Mucosa of rectum (tissue), 2 donors: ENCODE data around the gene VPS13C.

Source experiments
- H3K27ac ChIP-seq, 2 donors: one replicate each; pipeline ENCODE4 v1.7.0; 2013; ENCODE audit warnings: inconsistent platforms in 2 of 2, low read depth in 2 of 2, low read length in 2 of 2
- H3K27me3 ChIP-seq, 2 donors: one replicate each; pipeline ENCODE4 v1.7.0; 2013; ENCODE audit warnings: low read length in 2 of 2; ENCODE audit not compliant: control insufficient read depth in 2 of 2, insufficient read depth in 2 of 2
- H3K36me3 ChIP-seq, 2 donors: one replicate each; pipeline ENCODE4 v1.7.0; 2013; ENCODE audit warnings: low read length in 2 of 2; ENCODE audit not compliant: control insufficient read depth in 2 of 2, insufficient read depth in 2 of 2
- H3K4me1 ChIP-seq, 2 donors: one replicate each; pipeline ENCODE4 v1.7.0; 2013; ENCODE audit warnings: low read length in 2 of 2, mild to moderate bottlenecking in 1 of 2; ENCODE audit not compliant: control insufficient read depth in 2 of 2, insufficient read depth in 2 of 2
- H3K4me3 ChIP-seq, 2 donors: one replicate each; pipeline ENCODE4 v1.7.0; 2013; ENCODE audit warnings: low read length in 2 of 2
- H3K9ac ChIP-seq, 2 donors: one replicate each; pipeline ENCODE4 v1.7.0; 2013; ENCODE audit warnings: low read length in 2 of 2, low read depth in 1 of 2, mild to moderate bottlenecking in 1 of 2
- H3K9me3 ChIP-seq, 2 donors: one replicate each; pipeline ENCODE4 v1.7.0; 2013; ENCODE audit warnings: low read length in 2 of 2; ENCODE audit not compliant: control insufficient read depth in 2 of 2
- donor health status: healthy.
- donor health status: Normal muscosa, but diverticular disease.

Gene VPS13C

GRCh38 chr15:62071711-62072308 is 11.6 kb upstream of the VPS13C start:
- Histone ChIP-seq H3K27ac (no peak overlapping the region), H3K9ac (no peak overlapping the region), H3K4me1 (peaks cover 6 to 11% of the 10 kb centered on the region in 2 donors), H3K36me3 (no peaks in the 10 kb centered on the region), H3K27me3 (no peaks in the 10 kb centered on the region), H3K9me3 (no peaks in the 10 kb centered on the region), H3K4me3 (no peak overlapping the region)

GRCh38 chr15:62069551-62069950 is 9.3 kb upstream of the VPS13C start:
- H3K9ac ChIP-seq: no peak overlapping the region
- no peak overlapping the region for H3K27ac ChIP-seq
- H3K4me1 ChIP-seq: peaks cover 7 to 11% of the 10 kb centered on the region in 2 donors
- no peaks in the 10 kb centered on the region for H3K27me3 ChIP-seq
- H3K36me3 ChIP-seq: no peaks in the 10 kb centered on the region
- H3K9me3 ChIP-seq: no peaks in the 10 kb centered on the region
- H3K4me3 ChIP-seq: no peak overlapping the region

GRCh38 chr15:62068810-62069167 is 8.5 kb upstream of the VPS13C start:
- H3K27ac ChIP-seq: peak overlapping the region in 1 of 2 donors; percentile 65
- peak overlapping the region in 1 of 2 donors; percentile 71 for H3K9ac ChIP-seq
- H3K4me1 ChIP-seq: peaks cover 7 to 11% of the 10 kb centered on the region in 2 donors
- H3K36me3 ChIP-seq: no peaks in the 10 kb centered on the region
- no peaks in the 10 kb centered on the region for H3K9me3 ChIP-seq
- no peaks in the 10 kb centered on the region for H3K27me3 ChIP-seq
- peak overlapping the region; percentile 60 to 70 for H3K4me3 ChIP-seq

GRCh38 chr15:62068071-62068809 is 8.0 kb upstream of the VPS13C start:
- Histone ChIP-seq H3K4me1 (peaks cover 7 to 11% of the 10 kb centered on the region in 2 donors), H3K27ac (peak overlapping the region in 1 of 2 donors; percentile 65), H3K4me3 (peak overlapping the region; percentile 60 to 70), H3K36me3 (no peaks in the 10 kb centered on the region), H3K27me3 (no peaks in the 10 kb centered on the region), H3K9ac (peak overlapping the region in 1 of 2 donors; percentile 71), H3K9me3 (no peaks in the 10 kb centered on the region)

GRCh38 chr15:62067448-62068044 is 7.3 kb upstream of the VPS13C start:
- no peaks in the 10 kb centered on the region for H3K9me3 ChIP-seq
- no peak overlapping the region for H3K27ac ChIP-seq
- peaks cover 7 to 11% of the 10 kb centered on the region in 2 donors for H3K4me1 ChIP-seq
- H3K36me3 ChIP-seq: no peaks in the 10 kb centered on the region
- H3K4me3 ChIP-seq: peak overlapping the region; percentile 70 to 71
- no peaks in the 10 kb centered on the region for H3K27me3 ChIP-seq
- peak overlapping the region in 1 of 2 donors; percentile 38 for H3K9ac ChIP-seq

GRCh38 chr15:62066663-62067447 is 6.6 kb upstream of the VPS13C start, which contains the start of gene C2CD4A:
Gene C2CD4A, plus strand, starts transcription at chr15:62066977. Its CDS starts 637 bp downstream, at chr15:62067614.
- Histone ChIP-seq H3K9ac (peak within 1 kb of the TSS in 1 of 2 donors; percentile 38), H3K27me3 (no peaks in the 10 kb centered on the region), H3K36me3 (no peaks in the 10 kb centered on the region), H3K27ac (no peak within 1 kb of the TSS), H3K4me3 (peak within 1 kb of the TSS; percentile 70 to 71), H3K4me1 (peaks cover 7 to 11% of the 10 kb centered on the region in 2 donors), H3K9me3 (no peaks in the 10 kb centered on the region)

- Histone ChIP-seq H3K36me3 (no peaks in the 10 kb centered on the region), H3K27ac (no peak overlapping the region), H3K27me3 (no peaks in the 10 kb centered on the region), H3K4me1 (peaks cover 12 to 13% of the 10 kb centered on the region in 2 donors), H3K9me3 (no peaks in the 10 kb centered on the region), H3K9ac (no peak overlapping the region), H3K4me3 (no peak overlapping the region)
Measured at GRCh38 chr15:62063825-62064635, 3.8 kb upstream of the VPS13C start.

- Histone ChIP-seq H3K36me3 (no peaks in the 10 kb centered on the region), H3K27ac (peak overlapping the region; percentile 89 to 97), H3K9me3 (no peaks in the 10 kb centered on the region), H3K4me3 (peak overlapping the region; percentile 85 to 94), H3K9ac (peak overlapping the region; percentile 83 to 91), H3K4me1 (peaks cover 6 to 7% of the 10 kb centered on the region in 2 donors), H3K27me3 (no peaks in the 10 kb centered on the region)
Measured at GRCh38 chr15:62060896-62061280, 641 bp upstream of the VPS13C start.

- no peaks in the 10 kb centered on the region for H3K27me3 ChIP-seq
- H3K9ac ChIP-seq: peak overlapping the region; percentile 84 to 91
- peak overlapping the region; percentile 85 to 94 for H3K4me3 ChIP-seq
- H3K36me3 ChIP-seq: no peaks in the 10 kb centered on the region
- peak overlapping the region; percentile 89 to 97 for H3K27ac ChIP-seq
- H3K4me1 ChIP-seq: peaks cover 6 to 7% of the 10 kb centered on the region in 2 donors
- no peaks in the 10 kb centered on the region for H3K9me3 ChIP-seq
Measured at GRCh38 chr15:62059816-62060112, 483 bp downstream of the VPS13C start.
